Fibroblast of pulmonary artery (primary cell): Measurements from ENCODE around the gene S100A10.

Source experiments
- DNase-seq: peaks from one replicate; pipeline ENCODE4 v3.0.0-alpha.2; 2010; ENCODE audit warnings: low read depth
- H3K4me3 ChIP-seq: replicated peaks from 2 replicates; pipeline ENCODE4 v1.5.1; 2011; ENCODE audit warnings: low read depth, mild to moderate bottlenecking, control low read depth, low read length, moderate library complexity
- CTCF ChIP-seq: IDR thresholded peaks from 2 replicates; pipeline ENCODE4 v1.5.1; 2011; ENCODE audit warnings: mild to moderate bottlenecking, control low read depth, low read length, inconsistent platforms; ENCODE audit errors: missing control alignments

S100A10 gene

DNA sequence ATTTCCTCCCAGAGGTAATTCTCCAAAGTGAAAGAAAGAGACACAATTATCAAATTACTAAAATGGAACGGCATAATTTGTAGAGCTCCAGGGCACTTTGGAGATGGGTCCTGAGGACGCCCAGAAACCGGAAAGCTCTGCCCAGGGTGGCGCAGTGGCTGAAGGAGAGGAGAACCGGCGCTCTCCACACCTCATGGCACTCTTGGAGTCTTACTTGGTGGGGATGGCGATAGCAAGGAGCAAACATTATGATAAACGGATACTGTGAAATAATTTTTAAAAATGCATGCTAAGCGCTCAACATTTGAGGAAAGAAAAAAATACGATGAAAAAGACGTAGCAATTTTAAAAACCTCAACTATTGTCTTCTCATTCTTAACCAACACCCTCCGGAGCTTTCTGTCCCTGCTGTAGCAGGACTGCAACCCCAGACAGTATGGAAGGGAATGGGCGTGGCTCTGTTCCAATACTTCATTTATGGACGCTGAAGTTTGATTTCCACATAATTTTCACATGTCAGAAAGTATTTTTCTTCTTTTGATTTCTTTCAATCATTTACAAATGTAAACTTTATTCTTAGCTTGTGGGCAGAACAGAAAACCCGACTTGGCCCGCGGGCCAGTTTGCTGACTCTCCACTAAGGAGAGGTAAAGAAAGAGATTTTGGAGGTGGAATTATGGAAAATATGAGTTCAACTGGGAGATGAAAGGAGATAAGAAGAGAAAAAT lies 42.0 kb upstream of the S100A10 start:
- no peak for TF ChIP-seq CTCF
- peak; percentile 39 for DNase-seq
- peak overlapping the region; percentile 97 for H3K4me3 ChIP-seq

DNA sequence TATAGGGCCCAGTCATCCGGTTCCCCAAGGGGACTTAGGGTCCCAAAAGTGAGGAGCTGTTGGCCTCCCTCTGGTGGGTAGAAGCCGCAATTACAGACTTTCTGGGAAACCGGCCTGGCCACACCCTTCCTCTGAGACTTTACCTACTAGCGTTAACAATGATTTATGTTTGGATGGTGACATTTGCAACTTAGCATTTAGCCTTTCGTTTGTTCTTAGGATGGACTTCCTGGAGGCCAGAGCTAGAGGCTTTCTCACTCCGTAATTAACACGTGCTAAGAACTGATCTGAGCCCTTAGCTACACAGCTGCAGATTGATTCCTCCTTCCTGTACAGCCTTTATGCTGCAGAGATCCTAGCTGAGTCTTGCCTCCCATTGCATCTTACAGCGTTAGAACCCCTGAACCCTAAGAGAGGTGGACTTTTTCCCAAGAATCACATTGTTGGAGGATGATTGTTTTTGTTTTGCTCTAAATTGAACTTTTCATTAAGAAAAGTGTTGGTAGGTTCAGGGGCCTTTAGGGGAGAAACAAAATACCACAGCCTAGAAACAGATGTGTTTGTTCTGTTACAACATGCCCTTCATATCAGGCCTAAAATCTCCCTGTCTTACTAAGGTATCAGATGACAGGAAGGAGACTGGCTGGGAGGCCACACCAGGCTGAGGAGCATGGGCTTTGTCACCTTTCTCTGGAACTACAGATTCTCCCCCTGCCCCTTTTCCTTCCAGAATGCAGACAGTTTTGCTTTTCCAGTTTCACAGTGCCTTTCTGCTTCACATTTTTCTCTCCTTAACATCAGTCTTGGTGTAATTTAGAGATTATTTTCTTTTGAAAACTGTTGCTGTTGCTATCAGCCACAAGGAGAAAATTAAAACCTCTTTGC lies 41.2 kb upstream of the S100A10 start:
- H3K4me3 ChIP-seq, result peak overlapping the region; percentile 97
- DNase-seq, result peak; percentile 68
- peak; percentile 79 for TF ChIP-seq CTCF

DNA sequence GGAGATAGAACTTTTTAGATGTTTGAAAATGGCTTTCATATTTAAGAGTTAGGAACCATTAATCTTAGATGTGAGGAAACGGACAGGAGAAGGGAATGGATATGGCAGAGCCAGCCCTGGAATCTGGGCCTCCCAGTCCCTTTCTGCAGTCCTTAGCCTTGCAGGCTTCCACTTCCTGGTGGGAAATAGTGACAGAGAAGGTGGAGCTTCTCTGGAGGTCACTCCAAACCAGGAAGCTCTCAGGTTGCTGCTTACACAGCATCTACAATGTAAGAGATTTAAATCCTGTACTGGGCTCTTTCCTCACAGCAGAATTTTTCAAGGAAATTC lies 40.6 kb upstream of the S100A10 start:
- peak overlapping the region; percentile 97 for H3K4me3 ChIP-seq

DNA sequence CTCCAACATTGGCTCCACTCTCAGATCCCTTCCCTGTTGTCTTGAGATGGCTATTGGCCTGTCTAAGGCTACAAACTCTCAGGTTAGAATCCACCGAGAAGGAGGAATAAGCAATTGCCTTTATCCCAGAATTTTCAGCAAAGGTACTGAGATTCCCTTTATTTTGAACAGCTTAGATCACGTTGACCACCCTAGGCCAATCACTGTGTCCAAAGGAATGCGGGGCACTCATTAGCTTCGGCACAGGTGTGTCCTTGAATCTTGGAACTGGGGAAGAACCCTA lies 36.2 kb upstream of the S100A10 start:
- no peak for DNase-seq
- no peak overlapping the region for H3K4me3 ChIP-seq
- TF ChIP-seq CTCF, result no peak

More for the DNA sequence above, 40.6 kb upstream of the S100A10 start:
- no peak for DNase-seq
- no peak for TF ChIP-seq CTCF

DNA sequence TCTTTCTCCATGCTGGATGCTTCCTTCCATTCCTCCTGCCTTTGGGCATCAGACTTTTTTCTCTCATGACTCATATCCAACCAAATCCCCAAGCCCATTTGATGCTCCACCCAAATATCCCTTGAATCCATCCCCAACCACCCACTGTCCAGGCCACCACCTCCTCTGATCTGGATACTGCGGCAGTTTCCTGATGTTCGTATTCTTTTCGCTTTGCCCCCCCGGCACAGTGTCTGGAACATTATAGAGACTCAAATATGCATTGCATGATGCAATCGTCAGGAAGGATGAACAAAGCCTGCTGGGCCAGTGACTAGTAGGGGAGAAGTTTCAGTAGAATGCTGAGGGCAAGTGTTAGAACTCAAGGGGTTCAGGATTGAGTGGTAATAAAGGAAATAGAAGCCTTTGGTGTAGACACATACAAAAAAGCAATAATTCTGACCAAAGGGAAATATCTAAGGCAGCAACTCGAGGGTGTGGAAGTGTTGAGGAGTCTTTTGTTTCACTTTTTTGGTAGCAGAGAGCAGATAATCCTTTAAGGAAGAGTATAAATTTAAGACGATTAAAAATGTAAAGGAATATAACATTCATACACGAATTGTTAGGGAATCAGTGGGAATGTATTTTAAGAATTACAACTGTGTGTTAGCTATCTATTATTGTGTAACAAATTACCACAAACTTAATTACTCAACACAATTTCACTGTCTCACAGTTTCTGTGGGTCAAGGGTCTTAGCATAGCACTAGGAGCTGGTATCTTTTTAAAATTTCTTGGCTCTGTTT lies 35.7 kb upstream of the S100A10 start:
- H3K4me3 ChIP-seq, result no peak overlapping the region
- no peak for TF ChIP-seq CTCF
- DNase-seq, result peak; percentile 55

GRCh38 chr1:152026895-152027294 lies 33.2 kb upstream of the S100A10 start:
- DNase-seq, result peak; percentile 21
- no peak overlapping the region for H3K4me3 ChIP-seq
- no peak for TF ChIP-seq CTCF
